Nephron progenitor cell (in vitro differentiated cells): ENCODE measurements around the gene GPR176.
A peak's percentile ranks its signal among the peaks of the same experiment; 100 is the strongest.

ENCODE experiments used
- DNase-seq: peaks from one replicate; pipeline ENCODE4 v3.0.0; 2021
- H3K27ac Mint-ChIP-seq: 2 replicates; pipeline ENCODE4 v1.8.0; 2021; ENCODE audit warnings: mild to moderate bottlenecking, moderate library complexity, mixed read lengths
- H3K27me3 Mint-ChIP-seq: 2 replicates; pipeline ENCODE4 v1.8.0; 2021; ENCODE audit warnings: mild to moderate bottlenecking, low read depth, mixed read lengths; ENCODE audit not compliant: poor library complexity
- H3K36me3 Mint-ChIP-seq: 2 replicates; pipeline ENCODE4 v1.8.0; 2021; ENCODE audit warnings: low read depth, mixed read lengths
- H3K4me1 Mint-ChIP-seq: 2 replicates; pipeline ENCODE4 v1.8.0; 2021; ENCODE audit warnings: mixed read lengths
- H3K4me3 Mint-ChIP-seq: 2 replicates; pipeline ENCODE4 v1.8.0; 2021; ENCODE audit warnings: mild to moderate bottlenecking, moderate library complexity, mixed read lengths
- H3K9me3 Mint-ChIP-seq: 2 replicates; pipeline ENCODE4 v1.8.0; 2021; ENCODE audit warnings: mild to moderate bottlenecking, moderate library complexity, mixed read lengths
- TF ChIP-seq, protein P1 (sequence below): fragments of 200-600 bp; sonication (generic); IDR thresholded peaks from 2 replicates; pipeline ENCODE4 v1.5.0; 2021; ENCODE audit warnings: antibody characterized with exemption

Gene GPR176, protein sequence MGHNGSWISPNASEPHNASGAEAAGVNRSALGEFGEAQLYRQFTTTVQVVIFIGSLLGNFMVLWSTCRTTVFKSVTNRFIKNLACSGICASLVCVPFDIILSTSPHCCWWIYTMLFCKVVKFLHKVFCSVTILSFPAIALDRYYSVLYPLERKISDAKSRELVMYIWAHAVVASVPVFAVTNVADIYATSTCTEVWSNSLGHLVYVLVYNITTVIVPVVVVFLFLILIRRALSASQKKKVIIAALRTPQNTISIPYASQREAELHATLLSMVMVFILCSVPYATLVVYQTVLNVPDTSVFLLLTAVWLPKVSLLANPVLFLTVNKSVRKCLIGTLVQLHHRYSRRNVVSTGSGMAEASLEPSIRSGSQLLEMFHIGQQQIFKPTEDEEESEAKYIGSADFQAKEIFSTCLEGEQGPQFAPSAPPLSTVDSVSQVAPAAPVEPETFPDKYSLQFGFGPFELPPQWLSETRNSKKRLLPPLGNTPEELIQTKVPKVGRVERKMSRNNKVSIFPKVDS

DNA sequence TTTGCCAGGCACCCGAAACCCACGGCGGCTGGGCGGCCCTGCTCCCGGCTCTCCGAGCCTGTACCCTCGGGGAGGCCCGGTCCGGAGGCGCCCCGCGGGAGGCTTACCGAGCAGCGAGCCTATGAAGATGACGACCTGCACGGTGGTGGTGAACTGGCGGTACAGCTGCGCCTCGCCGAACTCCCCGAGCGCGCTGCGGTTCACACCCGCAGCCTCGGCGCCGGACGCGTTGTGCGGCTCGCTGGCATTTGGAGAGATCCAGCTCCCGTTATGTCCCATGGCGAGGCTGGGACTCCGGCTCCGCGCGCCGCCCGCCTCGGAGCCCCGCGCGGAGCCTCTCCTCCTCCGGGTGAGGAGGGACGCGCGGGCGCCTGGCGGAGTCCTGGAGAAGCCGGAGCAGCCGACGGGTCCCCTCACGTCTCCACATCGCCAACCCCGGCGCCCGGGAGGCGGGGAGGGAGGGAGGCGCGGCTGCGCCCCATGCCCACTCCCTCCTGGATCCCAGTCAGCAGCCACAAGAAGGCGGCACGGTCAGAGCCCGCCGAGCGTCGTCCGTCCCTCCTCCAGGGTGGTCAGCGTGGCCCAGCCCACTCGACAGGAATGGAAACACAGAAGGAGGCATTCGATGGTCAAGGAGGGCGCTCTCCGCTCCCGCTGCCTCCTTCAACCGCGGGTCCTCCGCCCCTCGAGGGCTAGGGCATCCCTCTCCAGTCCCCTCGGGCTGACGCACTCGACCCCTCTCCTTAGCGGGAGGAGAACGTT, at the start of gene GPR176:
GPR176 (minus strand) TSS at position 519 of the 762 bp plus-strand sequence; CDS start at position 279, 240 bp downstream.
- DNase-seq: peak; percentile 56

DNA sequence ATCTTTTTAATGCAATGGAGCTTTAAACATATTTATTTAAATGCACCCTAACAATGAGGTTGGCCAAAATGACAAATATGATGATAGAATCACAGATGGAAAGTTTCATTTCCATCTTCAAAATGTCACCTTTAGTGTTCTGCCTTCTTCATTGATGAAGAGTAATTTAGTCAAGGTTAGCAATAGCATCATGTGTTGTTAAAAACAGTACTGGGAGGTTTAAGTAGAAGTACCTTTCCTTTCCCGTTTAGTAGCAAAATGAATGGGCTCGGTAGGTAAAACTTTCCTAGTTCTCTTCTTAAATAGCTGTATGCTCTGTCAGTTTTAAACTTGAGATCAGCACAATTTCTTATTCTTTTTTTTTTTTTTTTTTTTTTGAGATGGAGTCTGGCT, 48.9 kb upstream of the GPR176 start:
- Mint-ChIP-seq H3K36me3 (peaks cover 57% of the 10 kb centered on the region), H3K27me3 (no peaks in the 10 kb centered on the region), H3K27ac (no peak overlapping the region), H3K4me3 (no peak overlapping the region), H3K4me1 (no peaks in the 10 kb centered on the region), H3K9me3 (no peaks in the 10 kb centered on the region)
- TF ChIP-seq, protein P1, sequence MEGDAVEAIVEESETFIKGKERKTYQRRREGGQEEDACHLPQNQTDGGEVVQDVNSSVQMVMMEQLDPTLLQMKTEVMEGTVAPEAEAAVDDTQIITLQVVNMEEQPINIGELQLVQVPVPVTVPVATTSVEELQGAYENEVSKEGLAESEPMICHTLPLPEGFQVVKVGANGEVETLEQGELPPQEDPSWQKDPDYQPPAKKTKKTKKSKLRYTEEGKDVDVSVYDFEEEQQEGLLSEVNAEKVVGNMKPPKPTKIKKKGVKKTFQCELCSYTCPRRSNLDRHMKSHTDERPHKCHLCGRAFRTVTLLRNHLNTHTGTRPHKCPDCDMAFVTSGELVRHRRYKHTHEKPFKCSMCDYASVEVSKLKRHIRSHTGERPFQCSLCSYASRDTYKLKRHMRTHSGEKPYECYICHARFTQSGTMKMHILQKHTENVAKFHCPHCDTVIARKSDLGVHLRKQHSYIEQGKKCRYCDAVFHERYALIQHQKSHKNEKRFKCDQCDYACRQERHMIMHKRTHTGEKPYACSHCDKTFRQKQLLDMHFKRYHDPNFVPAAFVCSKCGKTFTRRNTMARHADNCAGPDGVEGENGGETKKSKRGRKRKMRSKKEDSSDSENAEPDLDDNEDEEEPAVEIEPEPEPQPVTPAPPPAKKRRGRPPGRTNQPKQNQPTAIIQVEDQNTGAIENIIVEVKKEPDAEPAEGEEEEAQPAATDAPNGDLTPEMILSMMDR: no peak
- DNase-seq: no peak

More for the DNA sequence above, at the start of gene GPR176:
- Mint-ChIP-seq H3K27me3 (peaks cover 42% of the 10 kb centered on the region), H3K36me3 (no peaks in the 10 kb centered on the region), H3K4me3 (peak within 1 kb of the TSS; percentile 88), H3K9me3 (peaks cover 5% of the 10 kb centered on the region), H3K4me1 (peaks cover 27% of the 10 kb centered on the region), H3K27ac (peak within 1 kb of the TSS; percentile 52)
- TF ChIP-seq, protein P1: no peak

DNA sequence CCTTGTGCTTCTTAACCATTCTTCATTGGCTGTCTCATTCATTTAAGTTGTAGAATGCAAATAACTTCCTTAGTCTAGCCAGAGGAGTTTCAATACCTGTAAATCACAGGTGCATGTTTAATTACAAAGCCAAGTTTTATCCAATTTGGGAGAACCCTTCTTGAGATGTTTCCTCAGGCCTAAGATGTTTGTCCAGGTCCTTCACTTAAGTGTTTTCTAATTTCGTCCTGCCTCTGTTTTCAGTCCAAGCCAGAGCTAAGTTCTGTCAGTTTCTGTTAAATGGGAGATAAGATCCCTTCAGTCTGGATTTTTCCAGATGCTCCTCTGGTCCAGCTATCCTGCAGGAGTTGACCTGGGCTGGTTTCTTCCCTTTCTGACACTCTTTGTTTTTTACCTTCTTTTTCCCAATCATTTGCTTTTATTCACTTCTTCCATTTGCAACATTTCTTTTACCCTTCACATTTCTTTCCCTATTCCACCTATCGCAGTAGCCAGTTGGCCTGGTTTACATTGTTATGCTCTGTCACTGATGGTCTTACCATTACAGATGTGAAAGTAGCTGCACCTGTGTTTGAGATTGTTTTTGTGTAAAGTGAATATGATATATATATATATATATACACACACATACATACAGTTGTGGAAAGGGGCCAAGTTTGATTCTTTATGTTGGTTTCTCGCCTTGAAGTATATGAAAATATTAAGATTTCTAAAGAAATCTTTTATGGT, 48.4 kb upstream of the GPR176 start:
- Mint-ChIP-seq H3K4me3 (no peak overlapping the region), H3K4me1 (no peaks in the 10 kb centered on the region), H3K27me3 (no peaks in the 10 kb centered on the region), H3K9me3 (no peaks in the 10 kb centered on the region), H3K36me3 (peaks cover 51% of the 10 kb centered on the region), H3K27ac (no peak overlapping the region)
- no peak for DNase-seq
- TF ChIP-seq, protein P1: no peak

DNA sequence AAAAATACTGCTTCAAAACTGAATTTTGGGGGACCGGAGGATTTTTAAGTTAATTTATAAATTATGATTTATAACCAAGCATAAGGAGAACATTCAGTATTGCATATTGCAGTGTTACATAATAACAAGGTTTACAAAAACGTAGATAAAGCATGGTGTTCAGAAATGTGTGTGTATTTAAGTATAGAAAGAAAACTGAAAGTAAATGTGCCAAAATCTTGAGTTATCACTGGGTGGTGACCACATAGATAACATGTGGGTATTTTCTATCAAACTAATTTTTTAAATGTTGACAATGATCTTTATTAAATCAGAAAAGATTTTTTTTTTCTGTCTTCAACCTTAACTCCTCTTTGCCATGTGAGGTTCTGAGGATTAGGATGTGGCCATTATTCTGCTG, 46.5 kb upstream of the GPR176 start:
- no peaks in the 10 kb centered on the region for H3K9me3 Mint-ChIP-seq
- TF ChIP-seq, protein P1: no peak
- H3K4me1 Mint-ChIP-seq: no peaks in the 10 kb centered on the region
- no peak overlapping the region for H3K4me3 Mint-ChIP-seq
- H3K27me3 Mint-ChIP-seq: no peaks in the 10 kb centered on the region
- peaks cover 48% of the 10 kb centered on the region for H3K36me3 Mint-ChIP-seq
- DNase-seq: no peak
- H3K27ac Mint-ChIP-seq: no peak overlapping the region

DNA sequence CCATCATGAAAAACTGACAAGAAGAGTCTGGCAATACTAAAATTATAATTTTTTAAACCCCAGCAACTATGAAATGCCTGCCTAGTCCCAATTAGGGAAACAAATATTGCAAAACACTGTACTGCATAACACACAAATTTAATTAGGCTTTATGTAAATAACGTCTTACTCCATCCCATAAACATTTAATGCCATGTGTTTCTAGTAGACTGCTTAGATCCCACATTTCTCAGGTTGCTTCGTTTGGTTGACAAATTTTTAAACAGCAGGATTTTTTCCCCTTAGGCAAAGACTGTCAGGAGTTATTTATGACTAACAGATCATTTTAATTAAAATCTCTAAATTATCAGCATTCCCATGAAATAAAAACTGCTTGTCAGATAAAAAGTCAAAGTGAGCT, 43.7 kb upstream of the GPR176 start:
- TF ChIP-seq, protein P1: no peak
- Mint-ChIP-seq H3K4me3 (no peak overlapping the region), H3K4me1 (no peaks in the 10 kb centered on the region), H3K27me3 (no peaks in the 10 kb centered on the region), H3K36me3 (peaks cover 35% of the 10 kb centered on the region), H3K27ac (no peak overlapping the region), H3K9me3 (no peaks in the 10 kb centered on the region)
- DNase-seq: no peak
